Glutamatergic neuron (in vitro differentiated cells): ENCODE results near the gene HOXA9. TPM values are rescaled to one million over a fixed set of nuclear protein-coding genes. Genes with fewer than 3 reads are reported as not detected.
A peak's percentile ranks its signal among the peaks of the same experiment; 100 is the strongest.

ENCODE experiments used
- DNase-seq: peaks from one replicate; pipeline ENCODE4 v3.0.0; 2022
- H3K27ac Mint-ChIP-seq: one replicate; pipeline ENCODE4 v1.8.0; 2020; ENCODE audit warnings: mild to moderate bottlenecking, mixed read lengths, inconsistent platforms; ENCODE audit not compliant: unreplicated experiment
- H3K27me3 Mint-ChIP-seq: one replicate; pipeline ENCODE4 v1.8.0; 2020; ENCODE audit warnings: mild to moderate bottlenecking, moderate library complexity, mixed read lengths, inconsistent platforms; ENCODE audit not compliant: unreplicated experiment
- H3K36me3 Mint-ChIP-seq: one replicate; pipeline ENCODE4 v1.8.0; 2020; ENCODE audit warnings: mild to moderate bottlenecking, mixed read lengths, inconsistent platforms; ENCODE audit not compliant: unreplicated experiment
- H3K4me1 Mint-ChIP-seq: one replicate; pipeline ENCODE4 v1.8.0; 2020; ENCODE audit warnings: mild to moderate bottlenecking, low read depth, mixed read lengths, inconsistent platforms; ENCODE audit not compliant: unreplicated experiment
- H3K4me3 Mint-ChIP-seq: one replicate; pipeline ENCODE4 v1.8.0; 2020; ENCODE audit warnings: mild to moderate bottlenecking, mixed read lengths, inconsistent platforms; ENCODE audit not compliant: unreplicated experiment
- H3K9me3 Mint-ChIP-seq: one replicate; pipeline ENCODE4 v1.8.0; 2020; ENCODE audit warnings: mild to moderate bottlenecking, moderate library complexity, mixed read lengths, inconsistent platforms; ENCODE audit not compliant: unreplicated experiment
- total RNA-seq: library from RNA; stranded (reverse); fragmentation: NEBNext Ultra II Directional; extraction: Animal tissue kit (Norgen Biotek cat#: 25700); gene quantifications from one replicate; pipeline ENCODE4 v1.2.1, GENCODE V29; 2021; ENCODE audit not compliant: unreplicated experiment
- TF ChIP-seq, protein P1 (sequence below): fragments of 200-600 bp; sonication (generic); IDR thresholded peaks from one replicate; pipeline ENCODE4 v1.5.0; 2021; ENCODE audit not compliant: partially characterized antibody, unreplicated experiment

HOXA9 gene
- total RNA-seq, 1 donor from 2014 or later, result not detected

DNA sequence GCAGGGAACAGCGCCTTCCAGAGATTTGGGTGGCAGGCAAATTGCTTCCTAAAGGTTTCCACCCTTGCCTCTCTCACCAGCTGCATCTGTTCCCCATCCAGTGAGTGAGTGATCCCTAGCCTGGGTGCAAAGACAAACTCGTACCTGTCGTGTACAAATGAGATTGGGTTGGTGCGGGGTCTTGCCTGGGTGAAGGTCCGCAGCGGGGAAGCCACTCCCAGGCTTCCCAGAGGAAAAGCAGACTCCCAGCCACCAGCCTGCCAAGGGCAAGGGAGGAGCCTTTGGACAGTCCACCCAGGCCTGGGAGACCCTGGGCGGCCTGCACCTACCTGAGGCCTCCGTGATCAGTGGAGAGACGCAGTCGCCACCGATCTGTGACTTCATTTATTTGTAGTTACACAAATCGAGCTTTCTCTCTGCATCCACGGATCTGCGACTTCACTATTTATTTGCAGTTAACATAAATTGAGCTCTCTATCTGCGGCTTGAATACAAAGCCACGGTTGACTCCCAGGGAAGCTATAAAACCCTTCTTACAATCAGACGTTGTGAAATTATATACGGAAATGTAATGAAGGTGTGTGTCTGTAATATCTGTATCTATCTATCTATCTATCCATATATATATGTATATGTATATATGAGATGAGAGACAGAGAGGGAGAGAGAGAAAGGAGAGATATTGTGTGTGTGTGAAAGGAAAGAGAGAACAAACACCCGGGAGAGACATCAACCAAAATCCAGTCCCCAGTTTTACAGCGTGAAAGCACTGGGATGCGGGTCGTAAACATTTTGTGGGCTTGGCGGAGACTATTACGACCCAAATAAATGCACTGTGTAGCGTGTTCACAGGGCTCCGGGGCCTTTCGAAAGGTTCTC is 5.8 kb downstream of the HOXA9 start:
- peaks cover 2% of the 10 kb centered on the region for H3K4me1 Mint-ChIP-seq
- H3K4me3 Mint-ChIP-seq, result peak overlapping the region; percentile 82
- peaks cover 10% of the 10 kb centered on the region for H3K36me3 Mint-ChIP-seq
- no peak overlapping the region for H3K27ac Mint-ChIP-seq
- DNase-seq, result no peak
- TF ChIP-seq, protein P1, sequence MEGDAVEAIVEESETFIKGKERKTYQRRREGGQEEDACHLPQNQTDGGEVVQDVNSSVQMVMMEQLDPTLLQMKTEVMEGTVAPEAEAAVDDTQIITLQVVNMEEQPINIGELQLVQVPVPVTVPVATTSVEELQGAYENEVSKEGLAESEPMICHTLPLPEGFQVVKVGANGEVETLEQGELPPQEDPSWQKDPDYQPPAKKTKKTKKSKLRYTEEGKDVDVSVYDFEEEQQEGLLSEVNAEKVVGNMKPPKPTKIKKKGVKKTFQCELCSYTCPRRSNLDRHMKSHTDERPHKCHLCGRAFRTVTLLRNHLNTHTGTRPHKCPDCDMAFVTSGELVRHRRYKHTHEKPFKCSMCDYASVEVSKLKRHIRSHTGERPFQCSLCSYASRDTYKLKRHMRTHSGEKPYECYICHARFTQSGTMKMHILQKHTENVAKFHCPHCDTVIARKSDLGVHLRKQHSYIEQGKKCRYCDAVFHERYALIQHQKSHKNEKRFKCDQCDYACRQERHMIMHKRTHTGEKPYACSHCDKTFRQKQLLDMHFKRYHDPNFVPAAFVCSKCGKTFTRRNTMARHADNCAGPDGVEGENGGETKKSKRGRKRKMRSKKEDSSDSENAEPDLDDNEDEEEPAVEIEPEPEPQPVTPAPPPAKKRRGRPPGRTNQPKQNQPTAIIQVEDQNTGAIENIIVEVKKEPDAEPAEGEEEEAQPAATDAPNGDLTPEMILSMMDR, result no peak
- peaks cover 50% of the 10 kb centered on the region for H3K27me3 Mint-ChIP-seq
- peaks cover 16% of the 10 kb centered on the region for H3K9me3 Mint-ChIP-seq

DNA sequence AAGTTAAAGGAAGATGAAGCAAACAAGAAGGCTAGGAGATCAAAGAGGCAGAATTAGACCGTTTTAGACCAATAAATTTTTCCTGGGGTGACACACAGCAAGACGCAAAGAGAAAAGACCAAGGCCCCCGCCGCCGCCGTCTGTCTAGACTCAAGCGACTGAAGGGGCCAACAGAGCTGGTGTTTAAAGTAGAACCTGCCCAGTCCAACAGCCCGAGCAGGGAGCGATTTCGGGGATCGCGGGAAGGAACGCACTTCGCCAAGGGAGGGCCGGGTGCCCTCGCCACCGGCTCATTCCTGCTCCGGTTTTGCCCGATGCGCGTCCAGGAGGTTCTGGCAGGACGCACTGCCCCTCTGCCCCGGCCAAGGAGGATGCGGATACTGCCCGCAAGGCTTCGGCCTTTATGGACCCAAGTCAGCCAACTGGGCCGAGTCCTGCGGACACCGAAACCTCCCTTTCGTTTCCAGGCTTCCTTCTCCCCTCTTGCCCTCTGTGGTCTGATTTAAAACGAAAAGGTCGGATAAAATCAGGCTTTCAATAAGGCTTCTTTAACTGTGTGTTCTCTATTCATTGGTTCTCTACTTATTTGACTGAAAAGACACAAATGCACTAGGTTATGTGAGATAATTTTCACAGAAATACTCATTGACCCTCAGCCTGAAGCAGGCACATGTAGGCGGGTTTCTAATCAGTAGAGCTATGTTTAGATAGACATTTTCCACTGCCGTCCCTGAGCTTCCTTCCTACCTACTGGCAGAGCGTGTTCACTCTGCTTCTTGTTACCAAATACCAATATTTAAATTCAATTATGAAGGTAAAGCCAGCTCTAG is 6.7 kb downstream of the HOXA9 start:
- Mint-ChIP-seq H3K4me3 (no peak overlapping the region), H3K4me1 (peaks cover 2% of the 10 kb centered on the region), H3K9me3 (peaks cover 19% of the 10 kb centered on the region), H3K27ac (no peak overlapping the region), H3K27me3 (peaks cover 50% of the 10 kb centered on the region), H3K36me3 (peaks cover 14% of the 10 kb centered on the region)
- TF ChIP-seq, protein P1, result no peak
- DNase-seq, result no peak

DNA sequence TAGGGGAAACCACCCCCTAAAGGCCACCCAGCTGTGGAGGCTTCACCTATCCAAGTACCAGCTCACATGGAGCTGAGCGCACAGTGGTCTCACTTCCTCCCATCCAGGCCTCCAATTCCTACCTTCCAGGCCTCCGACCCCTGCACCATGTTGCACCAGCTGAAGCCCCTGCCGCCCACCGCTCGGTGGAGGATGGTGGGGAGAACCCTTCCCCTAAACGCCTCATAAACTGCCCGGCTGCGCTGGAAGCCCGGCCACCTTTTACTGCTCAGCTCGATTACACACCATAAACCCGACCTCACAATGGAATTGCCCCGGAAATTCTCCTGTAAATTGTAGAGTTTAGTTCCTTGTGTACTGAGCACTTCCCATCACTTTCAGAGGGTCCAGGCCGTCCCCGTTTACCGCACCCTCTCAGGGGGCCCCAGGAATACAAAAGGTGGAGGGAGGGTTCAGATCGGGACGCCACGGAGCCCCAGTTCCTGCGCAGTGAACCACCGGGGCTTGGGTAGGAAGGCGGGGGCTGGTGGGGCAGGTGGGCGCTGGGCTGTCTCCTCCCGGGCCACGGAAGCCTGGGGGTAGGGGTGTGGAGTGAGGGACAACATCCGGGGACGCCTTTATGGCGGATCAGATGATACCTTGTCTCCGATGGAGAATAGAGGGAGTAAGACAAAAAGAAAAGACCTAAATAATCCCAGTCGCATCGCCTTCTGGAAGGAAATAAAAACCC is 7.5 kb downstream of the HOXA9 start:
- TF ChIP-seq, protein P1, result no peak
- H3K27ac Mint-ChIP-seq, result no peak overlapping the region
- no peak overlapping the region for H3K4me3 Mint-ChIP-seq
- peaks cover 52% of the 10 kb centered on the region for H3K27me3 Mint-ChIP-seq
- H3K36me3 Mint-ChIP-seq, result peaks cover 15% of the 10 kb centered on the region
- H3K9me3 Mint-ChIP-seq, result peaks cover 20% of the 10 kb centered on the region
- no peak for DNase-seq
- H3K4me1 Mint-ChIP-seq, result peaks cover 2% of the 10 kb centered on the region

DNA sequence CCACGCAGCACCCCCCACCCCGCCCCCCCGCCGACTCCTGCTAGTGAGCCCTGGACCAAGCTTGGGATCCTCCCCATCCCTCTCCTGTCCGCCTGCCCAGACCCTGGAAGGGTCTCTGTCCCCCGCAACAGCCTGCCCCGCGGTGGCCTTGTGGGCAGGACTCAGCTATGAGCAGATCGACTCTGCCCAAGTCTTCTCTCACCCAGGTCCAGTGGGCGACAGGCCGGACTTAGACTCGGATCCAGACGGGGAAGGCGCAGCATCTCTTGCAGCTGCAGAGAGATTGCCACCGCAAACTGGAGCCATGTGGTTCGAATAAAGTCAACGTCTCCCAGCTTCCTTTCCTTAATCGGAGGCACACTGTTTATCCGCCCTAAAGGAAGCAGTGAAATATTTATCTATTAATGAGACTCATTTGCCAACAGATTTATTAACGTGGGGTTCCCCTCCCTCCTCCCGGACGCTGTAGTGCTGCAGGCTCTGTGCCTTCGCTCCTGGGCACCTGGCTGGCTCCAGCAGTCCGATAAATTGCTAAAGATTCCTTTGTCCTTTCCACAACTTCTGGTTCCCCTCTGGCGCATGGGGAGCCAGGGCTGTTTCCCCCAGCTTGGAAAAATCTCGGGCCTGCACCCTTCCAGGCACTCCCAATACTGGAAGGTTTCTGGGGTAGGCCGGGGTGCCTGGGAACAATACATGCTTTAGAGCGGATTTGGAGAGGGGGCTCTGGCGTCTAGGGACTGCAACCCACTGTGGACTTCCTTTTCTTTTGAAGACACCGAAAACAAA is 8.2 kb downstream of the HOXA9 start:
- peaks cover 2% of the 10 kb centered on the region for H3K4me1 Mint-ChIP-seq
- DNase-seq, result no peak

More for the DNA sequence above, 8.2 kb downstream of the HOXA9 start:
- Mint-ChIP-seq H3K27me3 (peaks cover 49% of the 10 kb centered on the region), H3K4me3 (peak overlapping the region; percentile 30), H3K27ac (no peak overlapping the region), H3K9me3 (peaks cover 20% of the 10 kb centered on the region), H3K36me3 (peaks cover 15% of the 10 kb centered on the region)
- TF ChIP-seq, protein P1, result no peak
